ENCODE results near the gene NHSL1.
A peak's percentile ranks its signal among the peaks of the same experiment; 100 is the strongest.

Gene NHSL1, protein sequence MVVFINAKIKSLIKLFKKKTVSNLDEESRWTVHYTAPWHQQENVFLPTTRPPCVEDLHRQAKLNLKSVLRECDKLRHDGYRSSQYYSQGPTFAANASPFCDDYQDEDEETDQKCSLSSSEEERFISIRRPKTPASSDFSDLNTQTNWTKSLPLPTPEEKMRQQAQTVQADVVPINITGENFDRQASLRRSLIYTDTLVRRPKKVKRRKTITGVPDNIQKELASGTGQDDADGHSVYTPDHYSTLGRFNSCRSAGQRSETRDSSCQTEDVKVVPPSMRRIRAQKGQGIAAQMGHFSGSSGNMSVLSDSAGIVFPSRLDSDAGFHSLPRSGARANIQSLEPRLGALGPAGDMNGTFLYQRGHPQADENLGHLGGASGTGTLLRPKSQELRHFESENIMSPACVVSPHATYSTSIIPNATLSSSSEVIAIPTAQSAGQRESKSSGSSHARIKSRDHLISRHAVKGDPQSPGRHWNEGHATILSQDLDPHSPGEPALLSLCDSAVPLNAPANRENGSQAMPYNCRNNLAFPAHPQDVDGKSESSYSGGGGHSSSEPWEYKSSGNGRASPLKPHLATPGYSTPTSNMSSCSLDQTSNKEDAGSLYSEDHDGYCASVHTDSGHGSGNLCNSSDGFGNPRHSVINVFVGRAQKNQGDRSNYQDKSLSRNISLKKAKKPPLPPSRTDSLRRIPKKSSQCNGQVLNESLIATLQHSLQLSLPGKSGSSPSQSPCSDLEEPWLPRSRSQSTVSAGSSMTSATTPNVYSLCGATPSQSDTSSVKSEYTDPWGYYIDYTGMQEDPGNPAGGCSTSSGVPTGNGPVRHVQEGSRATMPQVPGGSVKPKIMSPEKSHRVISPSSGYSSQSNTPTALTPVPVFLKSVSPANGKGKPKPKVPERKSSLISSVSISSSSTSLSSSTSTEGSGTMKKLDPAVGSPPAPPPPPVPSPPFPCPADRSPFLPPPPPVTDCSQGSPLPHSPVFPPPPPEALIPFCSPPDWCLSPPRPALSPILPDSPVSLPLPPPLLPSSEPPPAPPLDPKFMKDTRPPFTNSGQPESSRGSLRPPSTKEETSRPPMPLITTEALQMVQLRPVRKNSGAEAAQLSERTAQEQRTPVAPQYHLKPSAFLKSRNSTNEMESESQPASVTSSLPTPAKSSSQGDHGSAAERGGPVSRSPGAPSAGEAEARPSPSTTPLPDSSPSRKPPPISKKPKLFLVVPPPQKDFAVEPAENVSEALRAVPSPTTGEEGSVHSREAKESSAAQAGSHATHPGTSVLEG (N-terminal part only)

DNA sequence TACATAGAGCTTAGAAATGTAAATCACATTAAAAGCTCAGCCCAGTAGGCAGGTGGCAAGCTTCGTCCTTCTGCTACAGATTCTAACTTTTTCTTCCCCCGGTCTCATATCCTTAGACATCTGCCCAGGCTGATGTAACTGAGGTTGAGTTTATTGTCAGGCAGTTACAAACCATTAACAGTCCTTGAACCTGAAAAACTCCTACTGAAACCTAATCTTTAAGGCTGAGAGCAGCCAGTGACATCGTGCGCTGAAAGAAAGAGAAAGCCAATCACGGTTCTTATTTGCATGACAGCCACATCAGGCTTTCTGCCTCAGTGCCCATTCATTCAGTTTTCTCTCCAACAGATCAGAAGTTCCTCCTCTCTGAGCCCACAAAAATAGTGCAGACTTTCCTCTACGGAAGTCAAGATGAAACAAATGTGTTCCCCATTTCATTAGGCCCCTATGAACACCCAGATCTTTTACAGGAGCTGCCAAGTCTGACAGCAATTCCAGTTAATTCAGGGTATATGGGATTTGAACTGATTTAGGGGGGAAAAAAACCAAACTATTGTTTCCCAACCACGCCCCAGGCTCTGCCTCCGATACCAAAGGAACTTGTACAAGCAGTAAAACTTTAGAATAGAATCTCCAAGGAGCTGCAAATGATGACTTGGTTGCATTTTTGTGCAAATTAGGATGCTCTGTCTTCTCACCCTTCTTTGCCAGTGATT, at the start of gene NHSL1:
Gene NHSL1, minus strand, starts transcription at position 192 of the 716 bp plus-strand sequence. CDS start 204 bp downstream, outside the sequence.
- peak; percentile 48 for DNase-seq

DNA sequence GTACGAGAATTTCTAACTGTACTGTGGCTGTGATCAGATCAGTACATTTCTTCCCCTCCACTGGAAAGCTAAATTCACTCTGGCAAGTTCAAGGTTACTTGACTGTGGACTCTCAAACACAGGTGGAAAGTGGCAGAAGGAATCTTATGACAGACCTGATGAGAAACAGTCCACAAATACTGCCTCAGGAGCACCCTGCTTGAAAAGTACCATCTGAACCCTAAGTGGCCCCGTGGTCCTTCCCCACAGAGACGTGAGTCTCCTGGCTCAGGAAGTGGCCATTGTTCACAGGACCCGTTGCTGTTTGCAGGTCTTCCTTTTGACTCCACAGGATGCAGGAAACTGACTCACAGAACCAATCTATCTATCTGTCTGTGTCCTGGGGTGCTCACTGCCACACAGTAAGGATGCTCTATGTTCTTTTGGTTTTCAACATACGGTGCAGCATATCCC, 47.5 kb upstream of the NHSL1 start:
- DNase-seq = peak; percentile 46

DNA sequence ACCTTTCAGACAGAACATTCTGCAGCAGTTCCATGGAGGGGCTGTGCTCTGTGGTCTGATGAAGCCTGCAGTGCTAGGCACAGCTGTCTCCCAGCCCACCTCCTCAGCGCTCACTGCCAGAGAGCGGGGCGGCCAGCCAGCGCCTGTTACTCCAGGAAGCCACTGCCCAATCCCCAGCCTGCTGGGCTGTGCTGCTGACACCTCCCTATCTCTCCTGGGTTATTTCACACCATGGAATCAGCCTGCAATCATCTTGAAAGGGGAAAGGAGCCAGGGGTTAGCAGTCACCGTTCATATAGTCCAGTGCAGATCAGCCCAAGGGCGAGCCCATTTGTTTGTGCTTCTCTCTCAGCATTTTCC, 46.3 kb upstream of the NHSL1 start:
- peak; percentile 60 for DNase-seq

DNA sequence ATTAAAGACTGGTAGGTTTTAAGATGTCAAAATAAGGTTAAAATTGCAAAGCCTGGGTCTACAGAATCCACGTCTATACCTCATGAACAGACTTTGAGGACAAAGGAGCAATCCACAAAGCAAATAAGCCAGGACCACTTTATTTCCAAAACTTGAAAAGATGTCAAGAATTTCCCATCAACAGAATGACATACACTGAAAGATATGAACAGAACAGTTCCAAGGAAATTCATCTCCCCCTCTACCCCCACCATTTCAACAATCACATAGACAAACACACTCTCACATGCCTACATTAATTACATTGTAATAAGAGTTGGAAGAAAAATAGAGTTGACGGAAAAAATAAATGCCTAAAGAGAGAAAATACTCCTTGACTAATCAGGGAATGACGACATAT, 45.2 kb upstream of the NHSL1 start:
- DNase-seq = peak; percentile 62

DNA sequence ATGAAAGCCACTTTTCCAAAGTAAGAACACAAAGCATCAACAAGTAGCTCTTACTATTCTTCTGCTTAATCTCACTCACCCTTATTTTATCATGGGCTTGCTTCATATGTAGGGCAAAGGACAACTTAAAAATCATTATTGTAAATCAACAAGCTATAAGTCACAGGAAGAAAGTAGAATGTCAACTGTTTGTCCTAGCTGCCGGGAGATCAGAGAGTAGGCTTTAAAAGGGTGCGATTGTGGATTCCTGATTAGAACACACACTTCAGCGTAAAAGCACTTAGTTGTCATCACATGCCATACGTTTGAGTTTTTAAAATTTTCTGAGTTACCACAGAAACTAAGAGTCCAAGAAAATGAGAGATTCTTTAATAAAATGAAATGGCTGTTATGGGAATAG, 44.4 kb upstream of the NHSL1 start:
- DNase-seq = no peak

DNA sequence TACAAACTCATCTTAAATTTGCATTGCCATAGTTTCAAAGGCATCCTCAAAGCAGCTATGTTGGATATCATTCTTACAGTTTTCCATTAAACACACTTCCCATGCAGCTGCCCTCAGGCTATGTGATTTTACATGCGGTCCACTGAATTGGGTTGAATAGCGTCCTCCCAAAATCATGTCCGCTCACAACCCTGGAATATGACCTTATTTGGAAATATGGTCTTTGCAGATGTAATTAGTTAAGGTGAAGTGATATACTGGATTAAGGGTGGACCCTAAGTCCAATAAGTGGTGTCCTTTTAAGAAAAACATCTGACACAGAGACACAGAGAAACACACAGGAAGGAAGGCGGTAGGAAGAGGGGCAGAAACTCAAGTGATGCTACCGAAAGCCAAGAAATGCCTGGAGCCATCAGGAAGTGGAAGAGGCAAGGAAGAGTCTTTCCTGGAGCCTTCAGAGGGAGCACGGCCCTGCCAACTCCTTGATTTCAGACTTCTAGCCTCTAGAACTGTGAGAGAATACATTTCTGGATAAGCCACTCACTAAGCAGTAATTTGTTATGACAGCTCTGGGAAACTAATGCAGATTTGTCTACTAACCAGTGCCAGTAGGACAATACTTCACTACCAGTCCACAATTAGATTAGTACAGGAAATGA, 42.7 kb upstream of the NHSL1 start:
- DNase-seq = no peak

DNA sequence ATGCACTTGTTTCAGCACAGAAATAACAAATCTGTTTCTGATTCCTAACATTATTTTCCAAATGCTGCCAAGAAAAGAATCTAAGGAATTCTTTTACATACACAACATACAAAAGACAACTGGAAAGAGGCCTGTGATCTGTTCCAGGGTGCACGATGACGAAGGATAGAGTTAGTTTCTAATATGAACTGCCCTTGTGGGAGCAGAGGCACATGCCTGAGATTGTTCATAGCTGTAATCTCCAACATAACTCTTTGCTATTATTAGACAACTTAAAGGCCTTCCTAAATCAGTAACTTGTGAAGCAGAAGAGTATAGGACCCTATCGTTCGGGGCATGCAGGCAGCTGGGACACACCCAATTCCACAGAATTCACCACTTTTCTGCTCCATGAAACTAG, 41.2 kb upstream of the NHSL1 start:
- DNase-seq = peak; percentile 95

DNA sequence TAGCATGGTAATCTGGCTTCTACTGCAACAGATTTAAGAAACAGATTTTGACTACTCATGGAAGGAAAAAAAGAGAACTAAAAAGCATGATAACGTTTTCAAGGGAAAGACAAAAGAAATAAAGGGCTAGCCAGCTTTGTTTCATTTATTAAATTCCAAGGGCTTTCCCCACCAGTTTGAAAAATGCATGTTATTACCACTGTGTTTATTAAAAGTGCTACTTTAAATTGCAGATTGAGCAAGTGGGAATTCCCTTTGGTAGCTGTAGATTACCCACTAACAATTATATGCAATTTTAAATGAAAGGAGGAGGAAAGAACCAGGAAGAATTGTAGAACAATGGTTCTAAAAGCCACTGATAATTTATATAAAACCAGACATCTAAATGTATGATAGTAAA, 40.6 kb upstream of the NHSL1 start:
- no peak for DNase-seq

DNA sequence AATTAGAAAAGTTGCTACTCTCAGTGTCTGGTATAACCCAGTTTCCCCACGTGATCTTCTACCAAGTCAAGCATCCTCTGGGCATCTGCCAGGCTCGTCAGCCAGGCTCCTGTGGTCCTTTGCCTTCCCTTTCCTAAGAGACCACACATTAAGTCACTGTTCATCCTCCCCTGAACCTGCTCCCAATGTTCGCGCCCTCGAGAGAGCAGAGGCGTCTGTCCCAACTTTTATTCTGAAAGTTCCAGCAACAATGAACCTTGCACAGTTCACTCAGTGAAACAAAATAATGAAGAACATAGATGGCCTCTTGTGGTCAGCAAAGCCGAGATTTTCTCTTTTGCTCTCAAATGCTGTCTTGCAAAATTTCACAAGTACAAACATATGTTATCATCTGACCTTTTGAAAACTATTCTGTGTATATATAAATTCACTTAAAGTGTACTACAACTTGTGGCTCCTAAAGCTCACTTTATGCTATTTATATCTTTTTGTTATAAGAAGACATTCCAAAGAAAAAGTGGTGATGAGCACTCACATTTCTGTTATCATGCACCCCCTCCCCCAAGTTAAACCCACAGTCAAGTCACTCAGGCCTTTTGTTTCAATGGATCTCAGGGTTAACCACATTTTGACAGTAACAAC, 39.2 kb upstream of the NHSL1 start:
- DNase-seq = peak; percentile 47

- DNase-seq = peak; percentile 70
These were observed 37.8 kb upstream of the NHSL1 start for GRCh38 chr6:138537106-138537505.

GRCh38 chr6:138535728-138536455, 36.6 kb upstream of the NHSL1 start:
- DNase-seq = no peak

DNA sequence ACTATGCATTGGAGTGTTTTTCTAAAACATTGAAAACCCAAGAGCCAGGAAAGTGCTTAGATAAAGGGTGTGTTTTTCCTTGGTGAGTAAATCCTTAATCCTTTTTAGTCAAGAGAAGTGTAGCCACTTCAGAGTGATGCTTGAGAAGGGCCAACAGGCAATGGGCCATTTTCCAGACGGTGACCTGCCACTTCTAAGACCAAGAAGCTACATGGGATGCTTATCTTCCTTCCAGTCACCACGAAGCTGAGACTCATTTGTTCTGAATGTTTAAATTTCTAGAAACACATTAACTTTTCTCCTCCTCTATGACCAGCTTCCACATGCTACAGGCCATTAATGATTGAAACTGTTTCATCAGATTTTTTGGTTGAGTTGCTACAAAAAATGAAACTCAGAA, 34.4 kb upstream of the NHSL1 start:
- DNase-seq = no peak

DNA sequence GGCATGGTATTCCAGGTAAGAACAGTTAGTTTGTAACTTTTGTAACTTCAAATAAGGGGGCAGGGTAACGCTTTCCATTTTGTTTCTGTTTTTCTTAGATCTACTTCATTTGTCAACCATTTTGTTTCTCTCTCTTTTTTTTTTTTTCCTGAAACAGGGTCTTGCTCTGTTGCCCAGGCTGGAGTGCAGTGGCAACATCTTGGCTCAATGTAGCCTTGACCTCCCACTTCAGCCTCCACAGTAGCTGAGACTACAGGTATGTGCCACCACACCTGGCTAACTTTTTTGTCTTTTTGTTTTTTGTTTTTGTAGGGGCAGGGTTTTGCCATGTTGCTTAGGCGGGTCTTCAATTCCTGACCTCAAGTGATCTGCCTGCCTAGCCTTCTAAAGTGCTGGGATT, 32.1 kb upstream of the NHSL1 start:
- no peak for DNase-seq

- no peak for DNase-seq
These were observed 30.2 kb upstream of the NHSL1 start for GRCh38 chr6:138529478-138529877.

DNA sequence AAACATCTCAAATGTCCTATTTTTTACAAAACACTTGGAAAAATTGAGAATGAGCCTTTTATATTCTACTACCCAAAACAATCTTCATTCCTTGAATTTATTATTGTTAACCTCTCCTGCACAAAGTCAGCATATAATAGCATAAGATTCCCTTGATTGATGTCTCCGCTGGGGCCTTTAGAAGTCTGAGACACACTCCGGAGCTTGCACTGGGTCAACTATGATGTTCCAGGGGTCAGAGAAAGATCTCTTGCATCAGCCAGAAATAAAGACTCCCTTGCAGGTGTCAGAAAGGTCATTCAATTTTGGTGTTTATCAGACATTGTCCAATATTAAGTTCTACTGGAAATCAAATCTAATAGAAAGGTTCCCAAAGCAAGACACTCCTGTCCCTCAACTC, 29.7 kb upstream of the NHSL1 start:
- no peak for DNase-seq

GRCh38 chr6:138528137-138528536, 28.8 kb upstream of the NHSL1 start:
- no peak for DNase-seq

- no peak for DNase-seq
These were observed 28.3 kb upstream of the NHSL1 start for GRCh38 chr6:138527411-138528088.

DNA sequence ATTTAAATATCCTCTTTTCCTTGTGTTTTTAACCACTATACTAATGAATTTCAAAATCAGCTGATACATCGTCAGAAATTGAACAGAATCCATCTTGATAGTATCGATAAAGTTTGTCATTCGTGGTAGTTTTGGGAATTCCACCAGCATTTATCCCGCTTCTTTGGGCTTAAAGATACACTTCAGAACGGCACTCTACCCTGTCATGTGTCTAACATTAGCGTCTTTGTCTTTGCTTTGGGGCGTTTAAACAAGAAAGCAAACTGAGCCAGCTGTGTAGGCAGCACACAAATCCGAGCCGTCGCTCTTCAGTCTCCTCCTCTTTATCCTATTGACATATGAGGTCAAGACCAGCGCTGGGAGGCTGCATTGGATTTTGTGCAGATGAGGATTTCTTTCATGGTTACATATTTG, 27.5 kb upstream of the NHSL1 start:
- no peak for DNase-seq

- DNase-seq = no peak
These were observed 26.1 kb upstream of the NHSL1 start for GRCh38 chr6:138525355-138525754.

DNA sequence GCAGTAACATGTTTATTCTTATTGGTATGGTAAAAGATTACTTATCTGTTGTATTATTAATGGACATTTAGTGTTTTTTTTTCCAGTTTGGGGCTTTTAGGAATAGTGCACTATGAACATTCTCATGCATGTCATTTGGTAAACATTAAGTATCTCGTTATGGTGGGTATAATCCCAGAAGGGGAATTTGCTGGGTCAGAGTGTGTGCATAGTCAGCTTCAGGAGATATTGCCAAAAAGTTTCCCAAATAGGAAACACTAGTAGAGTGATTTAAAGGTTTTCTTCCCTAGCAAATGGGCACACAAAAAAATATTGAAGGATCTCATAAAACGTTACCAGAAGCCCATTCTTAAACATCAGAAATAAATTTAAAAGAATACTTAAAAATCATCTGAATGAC, 25.2 kb upstream of the NHSL1 start:
- DNase-seq = no peak

Measured in fibroblast of skin of right quadriceps (primary cell).